IMR-90 (cell line): ENCODE data around the gene PELO. TPM values are rescaled to one million over a fixed set of nuclear protein-coding genes. Genes with fewer than 3 reads are reported as not detected.

Source experiments
- ATAC-seq: fragments of 200-7000 bp; cut with Tn5 transposase; 2 replicates; pipeline ENCODE4 v1.9.1; 2020; ENCODE audit warnings: low read depth, mild to moderate bottlenecking, moderate library complexity
- BruUV-seq: library from RNA; stranded (reverse); fragments of 400-500 nt; replicated peaks from 2 replicates; lab custom pipeline; 2021; lab: Mats Ljungman, UMichigan
- CTCF ChIA-PET: fragments of 300-600 bp; formaldehyde crosslinking; extraction: SDS; loops from one replicate; lab custom pipeline; 2021; ENCODE audit warnings: antibody characterized with exemption; lab: Yijun Ruan, JAX
- POLR2A ChIA-PET: fragments of 300-600 bp; sonication (Branson Sonifier 250); formaldehyde crosslinking; loops from one replicate; lab custom pipeline; 2022; ENCODE audit warnings: antibody characterized with exemption; ENCODE audit not compliant: unreplicated experiment; lab: Charles Lee
- DNase-seq: peaks from one replicate; pipeline ENCODE4 v3.0.0; 2013
- H2AFZ ChIP-seq: replicated peaks from 2 replicates; pipeline ENCODE3; 2013; ENCODE audit warnings: low read length, mild to moderate bottlenecking; ENCODE audit not compliant: poor library complexity
- H2AK5ac ChIP-seq: 2 replicates; pipeline ENCODE4 v1.6.1; 2013; ENCODE audit warnings: low read depth, low read length, inconsistent platforms
- H2AK9ac ChIP-seq: replicated peaks from 2 replicates; pipeline ENCODE3; 2013; ENCODE audit warnings: mild to moderate bottlenecking, low read depth, low read length, moderate library complexity; ENCODE audit not compliant: poor library complexity
- H2BK120ac ChIP-seq: 2 replicates; pipeline ENCODE4 v1.6.1; 2013; ENCODE audit warnings: low read depth, low read length, inconsistent platforms
- H2BK15ac ChIP-seq: 3 replicates; pipeline ENCODE4 v1.6.1; 2013; ENCODE audit warnings: low read depth, low read length, inconsistent platforms
- H2BK20ac ChIP-seq: 2 replicates; pipeline ENCODE4 v1.6.1; 2013; ENCODE audit warnings: low read depth, mild to moderate bottlenecking, inconsistent platforms, low read length, moderate library complexity
- H2BK5ac ChIP-seq: 2 replicates; pipeline ENCODE4 v1.6.1; 2013; ENCODE audit warnings: mild to moderate bottlenecking, low read depth, low read length, inconsistent platforms; ENCODE audit not compliant: poor library complexity, severe bottlenecking
- H3K14ac ChIP-seq: replicated peaks from 2 replicates; pipeline ENCODE4 v1.6.1; 2013; ENCODE audit warnings: low read depth, low read length, inconsistent platforms
- H3K18ac ChIP-seq: 2 replicates; pipeline ENCODE4 v1.6.1; 2013; ENCODE audit warnings: low read depth, low read length, control low read depth
- H3K23ac ChIP-seq: 2 replicates; pipeline ENCODE4 v1.6.1; 2013; ENCODE audit warnings: low read depth, low read length, inconsistent platforms
- H3K27ac ChIP-seq: 2 replicates; pipeline ENCODE4 v1.5.1; 2013; ENCODE audit warnings: mild to moderate bottlenecking, control low read depth, low read length; ENCODE audit not compliant: insufficient read depth
- H3K27me3 ChIP-seq: 2 replicates; pipeline ENCODE4 v1.6.1; 2013; ENCODE audit warnings: low read length; ENCODE audit not compliant: control insufficient read depth, insufficient read depth
- H3K36me3 ChIP-seq: 2 replicates; pipeline ENCODE4 v1.6.1; 2013; ENCODE audit warnings: low read length, mixed read lengths; ENCODE audit not compliant: control insufficient read depth, insufficient read depth
- H3K4ac ChIP-seq: 2 replicates; pipeline ENCODE4 v1.6.1; 2013; ENCODE audit warnings: low read depth, low read length, inconsistent platforms
- H3K4me1 ChIP-seq: 2 replicates; pipeline ENCODE4 v1.6.1; 2013; ENCODE audit warnings: low read length, mixed read lengths; ENCODE audit not compliant: control insufficient read depth, insufficient read depth
- H3K4me2 ChIP-seq: 2 replicates; pipeline ENCODE4 v1.6.1; 2013; ENCODE audit warnings: low read depth, mild to moderate bottlenecking, control low read depth, low read length, moderate library complexity
- H3K4me3 ChIP-seq: 2 replicates; pipeline ENCODE4 v1.5.1; 2013; ENCODE audit warnings: low read depth, mild to moderate bottlenecking, control low read depth, low read length, moderate library complexity; ENCODE audit not compliant: insufficient read depth
- H3K56ac ChIP-seq: 2 replicates; pipeline ENCODE4 v1.6.1; 2013; ENCODE audit warnings: low read length, inconsistent platforms; ENCODE audit not compliant: insufficient read depth; ENCODE audit errors: extremely low read depth
- H3K79me1 ChIP-seq, 2 experiments: 2 replicates each; pipeline ENCODE4 v1.6.1; 2013; ENCODE audit warnings: low read length in 2 of 2, inconsistent platforms in 1 of 2, low read depth in 1 of 2
- H3K9ac ChIP-seq: 2 replicates; pipeline ENCODE4 v1.6.1; 2013; ENCODE audit warnings: low read depth, low read length, control low read depth
- H3K9me1 ChIP-seq: 2 replicates; pipeline ENCODE4 v1.6.1; 2013; ENCODE audit warnings: low read length, inconsistent platforms; ENCODE audit not compliant: insufficient read depth
- H3K9me3 ChIP-seq: 2 replicates; pipeline ENCODE4 v1.6.1; 2013; ENCODE audit warnings: low read length; ENCODE audit not compliant: control insufficient read depth, insufficient read depth
- H4K20me1 ChIP-seq: 2 replicates; pipeline ENCODE4 v1.6.1; 2013; ENCODE audit warnings: low read length, inconsistent platforms; ENCODE audit not compliant: insufficient read depth
- H4K5ac ChIP-seq: 2 replicates; pipeline ENCODE4 v1.6.1; 2013; ENCODE audit warnings: mild to moderate bottlenecking, low read depth, low read length, control low read depth
- H4K8ac ChIP-seq, 2 experiments: 2 replicates each; pipeline ENCODE4 v1.6.1; 2013; ENCODE audit warnings: low read depth in 2 of 2, low read length in 2 of 2, control low read depth in 1 of 2, inconsistent platforms in 1 of 2
- H4K91ac ChIP-seq: 2 replicates; pipeline ENCODE4 v1.6.1; 2013; ENCODE audit warnings: low read depth, low read length, inconsistent platforms; ENCODE audit not compliant: insufficient read depth
- BHLHE40 ChIP-seq: fragments of 150-350 bp; IDR thresholded peaks from 2 replicates; pipeline ENCODE4 v1.6.1; 2016; ENCODE audit warnings: mild to moderate bottlenecking, low read depth, low read length
- CEBPB ChIP-seq: IDR thresholded peaks from 2 replicates; pipeline ENCODE4 v1.6.1; 2012; ENCODE audit warnings: low read depth, low read length, improper control_type of control experiment
- CHD1 ChIP-seq: IDR thresholded peaks from 2 replicates; pipeline ENCODE4 v1.6.1; 2012; ENCODE audit warnings: low read depth, low read length, improper control_type of control experiment
- CTCF ChIP-seq: conservative IDR thresholded peaks from 2 replicates; pipeline ENCODE4 v1.5.1; 2012; ENCODE audit warnings: mild to moderate bottlenecking, low read depth, low read length, improper control_type of control experiment
- ELK1 ChIP-seq: fragments of 150-350 bp; IDR thresholded peaks from 2 replicates; pipeline ENCODE4 v1.6.1; 2016; ENCODE audit warnings: low read depth, mild to moderate bottlenecking, low read length, moderate library complexity, borderline replicate concordance
- FOS ChIP-seq: fragments of 150-350 bp; IDR thresholded peaks from 2 replicates; pipeline ENCODE4 v1.6.1; 2016; ENCODE audit warnings: low read depth, low read length
- MAFK ChIP-seq: IDR thresholded peaks from 2 replicates; pipeline ENCODE4 v1.6.1; 2012; ENCODE audit warnings: low read depth, low read length, improper control_type of control experiment
- MAZ ChIP-seq: IDR thresholded peaks from 2 replicates; pipeline ENCODE4 v1.6.1; 2012; ENCODE audit warnings: low read depth, mild to moderate bottlenecking, low read length, improper control_type of control experiment, moderate library complexity, borderline replicate concordance
- MXI1 ChIP-seq: IDR thresholded peaks from 2 replicates; pipeline ENCODE4 v1.6.1; 2012; ENCODE audit warnings: low read depth, mild to moderate bottlenecking, low read length, moderate library complexity, borderline replicate concordance
- NFE2L2 ChIP-seq: fragments of 150-350 bp; IDR thresholded peaks from 2 replicates; pipeline ENCODE4 v1.6.1; 2016; ENCODE audit warnings: low read depth, mild to moderate bottlenecking, low read length
- POLR2A ChIP-seq: IDR thresholded peaks from 2 replicates; pipeline ENCODE4 v1.6.1; 2012; ENCODE audit warnings: mild to moderate bottlenecking, low read depth, low read length
- RAD21 ChIP-seq: IDR thresholded peaks from 2 replicates; pipeline ENCODE4 v1.6.1; 2012; ENCODE audit warnings: low read length, improper control_type of control experiment
- RCOR1 ChIP-seq: IDR thresholded peaks from 2 replicates; pipeline ENCODE4 v1.6.1; 2012; ENCODE audit warnings: mild to moderate bottlenecking, low read length, improper control_type of control experiment; ENCODE audit not compliant: insufficient replicate concordance
- RFX5 ChIP-seq: IDR thresholded peaks from 2 replicates; pipeline ENCODE4 v1.8.0; 2012; ENCODE audit warnings: low read depth, mild to moderate bottlenecking, low read length, moderate library complexity
- SMC3 ChIP-seq: fragments of 150-350 bp; IDR thresholded peaks from 2 replicates; pipeline ENCODE4 v1.6.1; 2016; ENCODE audit warnings: low read depth, mild to moderate bottlenecking, antibody characterized with exemption, low read length, moderate library complexity
- USF2 ChIP-seq: fragments of 150-350 bp; IDR thresholded peaks from 2 replicates; pipeline ENCODE4 v1.6.1; 2017; ENCODE audit warnings: mild to moderate bottlenecking, antibody characterized with exemption, low read length, low read depth
- WGBS, 2 experiments: methylation state at CpG; one replicate each; pipeline versions ENCODE4 v1.1.5 to v1.1.7; 2013; ENCODE audit warnings: missing lambda C conversion rate in 2 of 2; ENCODE audit not compliant: insufficient read length in 1 of 2; ENCODE audit errors: extremely low coverage in 2 of 2; 5-methylcytosine and 5-hydroxymethylcytosine counted together
- dilution Hi-C: fragments of 300-500 bp; cut with HindIII; formaldehyde crosslinking; loops from one replicate; pipeline ENCODE4 v1.14.3; 2018; ENCODE audit warnings: low sequenced_read_pairs; ENCODE audit not compliant: unreplicated experiment
- in situ Hi-C: fragments of 300-500 bp; cut with MboI; formaldehyde crosslinking; loops from 3 replicates; pipeline ENCODE4 v1.14.3; 2019; ENCODE audit warnings: low sequenced_read_pairs, inconsistent platforms, mixed read lengths
- intact Hi-C: fragments of 100-400 bp; cut with micrococcal nuclease; formaldehyde crosslinking; loops from 2 replicates; pipeline ENCODE4 v1.10.0; 2022
- polyA plus RNA-seq, 3 experiments: library from polyadenylated mRNA; depleted of rRNA; stranded (reverse); fragments of >200 nt; gene quantifications; 2 replicates each; pipeline ENCODE4 v1.2.3, GENCODE V29; 2012; ENCODE audit warnings: low replicate concordance in 1 of 3
- total RNA-seq: library from RNA; depleted of rRNA; stranded (reverse); fragments of >200 nt; gene quantifications from 2 replicates; pipeline ENCODE4 v1.2.3, GENCODE V29; 2012

Gene PELO
- total and polyA plus RNA-seq, 2 of the 4 experiments (the other 2 are of a cell fraction): 42.4 to 48.9 TPM

- Histone ChIP-seq H4K20me1 (no peaks in the 10 kb centered on the region), H3K14ac (peak overlapping the region; percentile 95), H3K4me2 (peak overlapping the region; percentile 54), H3K18ac (peak overlapping the region; percentile 89), H3K23ac (peak overlapping the region; percentile 87), H3K9me3 (no peaks in the 10 kb centered on the region), H2BK120ac (peak overlapping the region; percentile 91), H3K36me3 (no peaks in the 10 kb centered on the region), H3K9me1 (peaks cover 7% of the 10 kb centered on the region), H3K9ac (peak overlapping the region; percentile 97), H3K56ac (peak overlapping the region; percentile 96), H3K79me1 (peaks cover 2 to 48% of the 10 kb centered on the region in 2 experiments; a peak in 3 of 4 replicates), H4K5ac (peak overlapping the region; percentile 80), H2AFZ (peak overlapping the region; percentile 86), H2BK15ac (peak overlapping the region; percentile 98; the same call in 2 of the 3 replicates), H2AK5ac (peak overlapping the region; percentile 82), H2AK9ac (peak overlapping the region; percentile 91), H2BK5ac (peak overlapping the region; percentile 94), H3K4me1 (peaks cover 16% of the 10 kb centered on the region), H3K4me3 (peak overlapping the region; percentile 4; the same call in 1 of the 2 replicates), H4K91ac (peak overlapping the region; percentile 97), H4K8ac (peak overlapping the region; percentile 91 to 99), H2BK20ac (peak overlapping the region; percentile 87), H3K27ac (peak overlapping the region; percentile 94), H3K27me3 (no peaks in the 10 kb centered on the region), H3K4ac (peak overlapping the region; percentile 92)
- TF ChIP-seq USF2 (no peak), FOS (no peak), POLR2A (peak; percentile 53), SMC3 (no peak), MAZ (no peak), RCOR1 (no peak), ELK1 (no peak), NFE2L2 (no peak), CTCF (peak; percentile 34; the same call in 1 of the 2 replicates), RAD21 (peak; percentile 45; the same call in 1 of the 2 replicates), CHD1 (no peak), CEBPB (peak; percentile 61), RFX5 (no peak), MAFK (peak; percentile 67), BHLHE40 (no peak), MXI1 (no peak)
- TSS peak; percentile 73 for BruUV-seq
- WGBS, 2 experiments: no CpG with 5 or more reads among the region's 7 CpGs
- peak; percentile 60 for ATAC-seq
- in situ Hi-C loops: loop anchor here (5.0 kb wide), 1 partner anchor 35 kb away; no protein-coding TSS in a partner anchor
- dilution Hi-C loops: no loop called here
- intact Hi-C loops: loop anchor here (2.0 kb wide), 1 partner anchor 26 kb away; no protein-coding TSS in a partner anchor
- ChIA-PET POLR2A (no interaction called here), CTCF (interaction anchor here (0.7 to 1.0 kb wide), 2 partner anchors 13 to 79 kb away, joined by 3 read pairs; no protein-coding TSS in a partner anchor)
- peak; percentile 73 for DNase-seq
Observed at GRCh38 chr5:52837068-52837467, 49.4 kb downstream of the PELO start.
